ENCODE measurements around the gene LY9.
A peak's percentile ranks its signal among the peaks of the same experiment; 100 is the strongest.

LY9 gene

DNA sequence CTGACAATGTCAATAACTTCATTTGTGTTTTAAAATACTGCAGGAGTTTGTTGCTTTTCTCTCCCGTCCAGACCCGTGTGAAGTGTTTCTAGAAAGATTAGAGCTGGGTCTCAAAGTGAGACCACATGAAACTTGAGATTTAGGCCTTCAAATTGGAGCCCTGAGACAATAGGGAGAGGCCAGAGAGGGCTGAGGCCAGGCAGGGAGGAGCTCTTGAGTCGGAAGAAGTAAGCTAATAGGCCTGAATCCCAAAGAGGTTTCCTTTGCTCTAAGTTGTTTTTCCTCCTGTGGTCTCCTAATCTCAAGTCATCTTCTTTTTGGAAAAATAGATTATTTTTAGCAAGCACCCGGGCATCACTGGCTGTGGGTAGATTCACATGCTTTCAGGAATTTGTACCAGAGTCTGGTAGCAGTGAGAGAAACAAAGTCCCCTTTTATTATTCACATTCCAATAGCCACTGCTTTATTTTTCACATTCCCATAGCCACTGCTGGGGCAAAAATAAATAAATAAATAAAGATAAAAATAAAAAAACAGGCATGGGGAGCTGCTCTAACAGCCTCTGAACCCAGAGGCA is 41.1 kb downstream of the LY9 start:
- DNase-seq (ENCODE audit: low read depth in 2 of 2) = no peak

- DNase-seq (ENCODE audit: low read depth in 2 of 2) = peak; percentile 73
Observed at GRCh38 chr1:160837558-160838205, 41.7 kb downstream of the LY9 start.

DNA sequence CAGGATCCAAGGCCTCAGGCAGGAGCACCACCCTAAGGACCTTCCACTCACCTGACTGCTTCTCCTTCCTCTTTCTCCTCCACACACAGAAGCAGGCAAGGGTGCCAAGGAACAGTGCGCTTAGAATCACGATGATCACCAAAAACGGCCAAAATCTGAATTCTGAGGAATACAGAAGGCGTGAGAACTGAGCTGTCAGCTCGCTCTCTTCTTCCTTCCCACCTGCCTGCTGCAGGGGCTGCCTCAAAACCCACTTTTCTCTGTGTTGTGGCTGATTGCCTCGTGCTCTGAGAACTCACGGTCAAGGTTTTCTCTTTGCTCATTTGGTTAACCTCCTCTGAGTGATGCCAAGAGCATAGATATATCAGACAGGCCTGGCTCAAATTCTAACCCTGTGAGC is 42.9 kb downstream of the LY9 start:
- DNase-seq (ENCODE audit: low read depth in 2 of 2) = no peak

DNA sequence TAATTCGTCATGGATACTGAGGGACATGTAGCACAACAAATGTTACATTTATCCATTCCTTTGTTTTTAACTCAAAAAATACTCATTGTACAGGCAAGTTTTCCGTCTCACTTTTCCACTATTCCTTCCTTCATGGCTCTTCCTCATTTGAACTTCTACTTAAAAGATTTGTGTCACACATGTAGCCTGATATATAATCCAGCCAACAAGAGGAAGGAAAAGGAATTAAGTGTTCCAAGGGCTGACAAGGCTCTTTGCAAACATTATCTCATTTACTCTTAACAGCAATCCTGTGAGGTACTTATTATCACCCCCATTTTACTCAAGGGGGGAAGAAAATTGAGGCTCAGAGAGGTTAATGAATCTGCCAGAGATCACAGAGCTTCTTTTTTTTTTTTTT is 43.8 kb downstream of the LY9 start:
- no peak for DNase-seq (ENCODE audit: low read depth in 2 of 2)

GRCh38 chr1:160841079-160841478 is 45.1 kb downstream of the LY9 start:
- DNase-seq (ENCODE audit: low read depth in 2 of 2) = no peak

DNA sequence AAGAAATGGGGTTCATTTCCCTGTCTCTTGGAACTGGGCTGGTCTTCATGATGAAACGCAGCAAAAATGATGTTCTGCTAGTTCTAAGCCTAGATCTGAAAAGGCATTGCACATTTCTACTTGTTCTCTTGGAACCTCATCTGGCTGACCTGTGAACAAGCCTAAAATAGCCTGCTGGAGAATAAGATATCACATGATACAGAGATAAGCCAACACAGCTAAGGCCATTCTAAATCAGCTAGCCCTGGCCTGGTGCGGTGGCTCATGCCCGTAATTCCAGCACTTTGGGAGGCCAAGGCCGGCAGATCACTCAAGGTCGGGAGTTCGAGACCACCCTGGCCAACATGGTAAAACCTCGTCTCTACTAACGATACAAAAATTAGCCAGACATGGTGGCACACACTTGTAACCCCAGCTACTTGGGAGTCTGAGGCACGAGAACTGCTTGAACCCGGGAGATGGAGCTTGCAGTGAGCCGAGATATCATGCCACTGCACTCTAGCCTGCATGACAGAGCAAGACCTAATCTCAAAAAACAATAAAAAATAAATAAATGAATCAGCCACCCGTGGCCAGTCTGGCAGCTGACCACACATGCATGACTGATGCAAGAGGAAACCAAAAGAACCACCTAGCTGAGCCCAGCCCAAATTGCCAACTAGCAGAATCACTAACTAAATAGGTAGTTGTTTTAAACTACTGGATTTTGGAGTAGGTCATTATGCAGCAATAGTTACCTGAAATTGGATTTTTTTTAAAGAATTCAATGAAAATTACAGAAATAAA is 48.7 kb downstream of the LY9 start:
- DNase-seq (ENCODE audit: low read depth in 2 of 2) = no peak

- DNase-seq (ENCODE audit: low read depth in 2 of 2) = no peak
Observed at GRCh38 chr1:160846281-160846680, 50.3 kb downstream of the LY9 start.

- DNase-seq (ENCODE audit: low read depth in 2 of 2) = no peak
Observed at GRCh38 chr1:160850541-160850940, 54.6 kb downstream of the LY9 start.

- no peak for DNase-seq (ENCODE audit: low read depth in 2 of 2)
Observed at GRCh38 chr1:160850993-160851392, 55.0 kb downstream of the LY9 start.

DNA sequence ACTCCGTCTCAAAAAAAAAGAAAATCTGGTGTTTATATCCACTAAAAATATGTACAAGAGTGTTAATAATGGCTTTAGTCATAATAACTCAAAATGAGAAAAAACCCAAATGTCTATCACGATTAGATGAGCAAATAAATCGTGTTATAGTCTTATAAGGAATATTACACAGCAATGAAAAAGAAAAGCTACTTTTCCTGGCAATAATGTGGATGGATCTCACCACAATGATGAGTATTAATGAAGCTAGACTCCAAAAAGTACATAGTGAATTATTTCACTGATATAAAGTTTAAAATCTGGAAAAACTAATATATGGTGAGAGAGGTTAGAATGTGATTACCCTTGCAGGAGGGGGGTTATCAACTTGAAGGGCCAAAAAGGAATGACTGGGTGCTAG is 57.0 kb downstream of the LY9 start:
- no peak for DNase-seq (ENCODE audit: low read depth in 2 of 2)

- no peak for DNase-seq (ENCODE audit: low read depth in 2 of 2)
Observed at GRCh38 chr1:160853754-160854153, 57.8 kb downstream of the LY9 start.

DNA sequence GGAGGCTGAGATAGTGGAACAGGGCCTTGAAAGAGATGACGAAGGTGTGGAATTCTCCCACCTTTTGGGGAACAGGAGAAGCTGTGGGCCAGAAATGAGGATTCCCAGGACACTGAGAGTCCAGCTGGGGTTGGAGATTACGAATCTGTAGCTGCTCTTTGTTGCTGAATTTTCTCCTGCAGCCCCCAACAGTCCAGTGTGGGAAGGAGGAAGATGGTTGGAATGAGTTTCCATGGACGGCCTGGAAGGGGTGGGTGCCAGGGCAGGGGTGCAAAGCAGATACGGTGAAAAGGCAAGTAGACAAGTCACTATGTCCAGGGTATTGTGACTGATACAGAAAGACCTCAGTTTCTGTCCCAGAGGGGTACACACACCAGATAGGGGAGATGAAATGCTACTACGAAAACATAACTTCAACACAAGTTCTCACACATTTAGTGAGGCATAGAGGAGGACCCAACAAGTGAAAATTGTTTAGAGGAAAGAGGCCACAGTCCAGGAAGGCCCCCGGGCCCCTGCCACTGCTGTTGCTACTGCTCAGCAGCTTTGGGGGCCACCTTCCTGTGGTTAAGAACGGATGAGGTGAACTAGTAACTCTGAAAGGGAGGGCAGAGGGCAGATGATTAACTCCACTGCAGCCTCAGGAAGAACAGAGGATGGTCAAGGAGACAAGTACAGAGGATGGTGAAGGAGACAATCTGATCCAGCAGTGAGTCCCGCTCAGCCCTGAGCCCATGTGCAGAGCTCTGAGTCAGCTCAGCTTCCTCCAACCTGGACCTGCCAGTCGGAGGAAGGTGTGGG is 59.4 kb downstream of the LY9 start:
- no peak for DNase-seq (ENCODE audit: low read depth in 2 of 2)

DNA sequence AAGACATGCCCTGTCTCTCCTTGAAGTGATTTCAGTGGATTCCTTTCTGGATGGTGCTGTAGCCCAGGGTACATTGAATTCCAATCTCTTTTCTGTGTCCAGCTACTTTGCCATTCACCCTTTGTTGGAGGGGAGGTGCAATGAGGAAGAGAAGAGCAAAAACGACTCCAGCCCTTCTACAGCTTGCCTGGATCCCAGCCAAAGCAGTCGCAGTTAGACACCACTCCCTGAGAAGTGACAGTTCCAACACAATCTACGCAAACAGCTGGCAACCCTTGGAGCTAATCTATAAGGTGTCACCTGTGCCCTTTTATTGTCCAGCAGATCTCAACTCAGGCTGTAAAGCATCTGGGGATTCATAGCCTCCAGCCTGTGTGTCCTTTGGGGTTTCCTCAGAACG is 62.1 kb downstream of the LY9 start:
- no peak for DNase-seq (ENCODE audit: low read depth in 2 of 2)

DNA sequence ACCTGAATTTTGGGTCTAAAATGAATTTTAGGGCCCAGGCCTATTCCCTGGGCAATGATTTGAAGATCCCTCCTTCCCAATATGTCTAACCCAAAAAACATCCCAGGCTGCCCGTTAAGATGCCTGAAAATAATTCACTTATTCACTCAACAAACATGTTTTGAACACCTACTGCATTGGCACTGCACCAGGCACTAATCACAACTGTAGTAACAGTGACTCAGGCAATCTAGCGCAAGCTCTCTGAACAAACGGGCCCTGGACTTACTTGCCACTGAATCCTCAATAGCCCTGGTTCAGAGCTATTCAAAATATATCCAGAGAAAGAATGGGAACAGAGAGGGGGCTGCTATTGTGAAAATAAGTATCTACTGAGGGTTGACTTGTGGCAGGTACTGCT is 62.5 kb downstream of the LY9 start:
- DNase-seq (ENCODE audit: low read depth in 2 of 2) = no peak

DNA sequence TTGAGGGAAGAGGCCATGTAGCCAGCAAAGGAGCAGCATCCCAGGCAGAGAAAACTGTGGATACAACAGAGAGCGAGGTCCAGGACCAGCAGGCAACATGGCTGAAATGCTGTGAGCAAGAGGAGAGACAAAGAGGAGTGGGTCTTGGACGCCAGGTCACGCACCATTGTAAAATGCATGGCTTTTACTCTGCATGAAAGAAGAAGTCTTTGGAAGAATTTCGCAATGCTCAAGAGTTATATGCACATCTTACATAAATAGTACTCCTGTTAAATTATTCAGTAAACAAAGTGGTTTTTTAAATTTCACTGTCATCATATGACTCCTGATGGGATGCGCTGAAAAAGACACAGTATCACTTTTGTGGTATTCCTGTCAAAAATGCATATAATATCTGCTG is 63.2 kb downstream of the LY9 start:
- DNase-seq (ENCODE audit: low read depth in 2 of 2) = no peak

DNA sequence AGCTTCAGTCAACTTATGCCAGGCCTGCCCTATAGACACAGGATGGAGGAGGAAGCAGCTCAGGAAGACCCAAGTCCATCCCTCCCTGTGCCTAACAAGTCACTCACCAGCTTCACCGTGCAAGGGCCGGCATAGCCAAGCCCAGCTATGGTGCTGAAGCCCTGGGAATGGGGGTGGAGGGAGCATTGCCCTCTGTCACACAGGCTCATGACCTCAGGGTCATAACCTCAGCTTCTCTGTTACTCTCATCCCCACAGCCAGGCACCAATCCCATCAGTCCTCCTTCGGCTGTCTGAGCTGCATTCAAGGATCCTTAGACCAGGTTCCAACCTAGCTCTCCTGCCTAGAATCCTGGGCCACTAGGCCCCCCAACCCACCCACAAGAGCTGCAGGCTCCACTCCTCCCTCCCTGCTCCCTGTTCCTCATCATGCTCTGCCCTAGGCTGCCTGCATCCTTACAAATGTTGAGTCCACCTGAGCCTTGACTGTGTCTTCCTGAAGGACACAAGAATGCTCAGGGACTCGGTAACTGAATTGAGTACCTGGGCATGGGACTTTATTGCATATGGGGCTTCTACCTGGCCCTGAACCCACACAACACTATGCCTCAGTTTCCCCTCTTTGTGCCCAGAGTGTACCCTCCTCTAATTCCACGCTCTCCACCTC is 65.0 kb downstream of the LY9 start:
- no peak for DNase-seq (ENCODE audit: low read depth in 2 of 2)

GRCh38 chr1:160862203-160863060 is 66.5 kb downstream of the LY9 start, which contains the start of gene CD244:
Gene CD244 (minus strand): TSS chr1:160862887. CDS start chr1:160862677, 210 bp downstream.
- DNase-seq (ENCODE audit: low read depth in 2 of 2) = peak; percentile 28 to 47

GRCh38 chr1:160863061-160863773 is 67.2 kb downstream of the LY9 start:
- DNase-seq (ENCODE audit: low read depth in 2 of 2) = no peak

GRCh38 chr1:160863774-160864131 is 67.8 kb downstream of the LY9 start:
- no peak for DNase-seq (ENCODE audit: low read depth in 2 of 2)

DNA sequence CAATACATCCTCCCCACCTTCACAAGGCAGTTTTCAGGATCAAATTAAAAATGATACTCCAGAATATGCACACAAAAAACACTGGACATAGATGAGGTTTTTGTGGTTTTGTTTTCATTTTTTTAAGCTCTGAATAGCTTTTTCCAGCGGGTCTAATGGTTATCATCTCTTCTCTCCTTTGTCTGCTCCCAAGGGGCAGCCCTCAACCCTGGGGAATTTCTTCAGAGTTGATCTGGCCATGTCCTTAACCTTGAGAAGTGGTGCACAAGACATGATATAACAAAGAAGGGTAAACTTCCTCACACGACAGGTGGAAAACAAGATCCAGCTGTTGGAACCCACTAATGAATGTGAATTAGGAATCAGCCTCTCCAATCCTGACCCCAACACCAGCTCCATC is 68.2 kb downstream of the LY9 start:
- no peak for DNase-seq (ENCODE audit: low read depth in 2 of 2)
